ENCODE results near the gene ENTREP3.
A peak's percentile ranks its signal among the peaks of the same experiment; 100 is the strongest.

- TF ChIP-seq POLR2A (IDR thresholded peaks at IDR 0.05), result no peak
- TF ChIP-seq, protein P1, sequence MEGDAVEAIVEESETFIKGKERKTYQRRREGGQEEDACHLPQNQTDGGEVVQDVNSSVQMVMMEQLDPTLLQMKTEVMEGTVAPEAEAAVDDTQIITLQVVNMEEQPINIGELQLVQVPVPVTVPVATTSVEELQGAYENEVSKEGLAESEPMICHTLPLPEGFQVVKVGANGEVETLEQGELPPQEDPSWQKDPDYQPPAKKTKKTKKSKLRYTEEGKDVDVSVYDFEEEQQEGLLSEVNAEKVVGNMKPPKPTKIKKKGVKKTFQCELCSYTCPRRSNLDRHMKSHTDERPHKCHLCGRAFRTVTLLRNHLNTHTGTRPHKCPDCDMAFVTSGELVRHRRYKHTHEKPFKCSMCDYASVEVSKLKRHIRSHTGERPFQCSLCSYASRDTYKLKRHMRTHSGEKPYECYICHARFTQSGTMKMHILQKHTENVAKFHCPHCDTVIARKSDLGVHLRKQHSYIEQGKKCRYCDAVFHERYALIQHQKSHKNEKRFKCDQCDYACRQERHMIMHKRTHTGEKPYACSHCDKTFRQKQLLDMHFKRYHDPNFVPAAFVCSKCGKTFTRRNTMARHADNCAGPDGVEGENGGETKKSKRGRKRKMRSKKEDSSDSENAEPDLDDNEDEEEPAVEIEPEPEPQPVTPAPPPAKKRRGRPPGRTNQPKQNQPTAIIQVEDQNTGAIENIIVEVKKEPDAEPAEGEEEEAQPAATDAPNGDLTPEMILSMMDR (IDR thresholded peaks at IDR 0.05), result peak in 4 of 6 experiments; percentile 39 to 63 (median 43)
Measured at GRCh38 chr1:155226188-155226909, 28.9 kb downstream of the ENTREP3 start.

Measured in thyroid gland (tissue), 4 donors.